OCI-LY7 (cell line): Measurements from ENCODE around the gene ZNF827. TPM values are rescaled to one million over a fixed set of nuclear protein-coding genes. Genes with fewer than 3 reads are reported as not detected.

Source experiments
- BruUV-seq: library from RNA; stranded (reverse); fragments of 400-500 nt; replicated peaks from 2 replicates; lab custom pipeline; 2021; lab: Mats Ljungman, UMichigan
- CTCF ChIA-PET: fragments of 300-600 bp; sonication (Branson Sonifier 250); formaldehyde crosslinking; loops from one replicate; lab custom pipeline; 2022; ENCODE audit warnings: antibody characterized with exemption; ENCODE audit not compliant: unreplicated experiment; lab: Charles Lee
- POLR2A ChIA-PET: fragments of 300-600 bp; sonication (Branson Sonifier 250); formaldehyde crosslinking; loops from one replicate; lab custom pipeline; 2022; ENCODE audit warnings: antibody characterized with exemption; lab: Charles Lee
- DNase-seq: peaks from one replicate; pipeline ENCODE4 v3.0.0-alpha.2; 2015; ENCODE audit warnings: low spot score
- H2AFZ ChIP-seq: fragments of 200-600 bp; sonication (generic), shearing (Covaris generic); 2 replicates; pipeline ENCODE4 v1.6.1; 2014; ENCODE audit warnings: mild to moderate bottlenecking, antibody characterized with exemption, low read length, moderate library complexity
- H3K27ac ChIP-seq: fragments of 200-600 bp; sonication (generic); 2 replicates; pipeline ENCODE4 v1.5.1; 2014; ENCODE audit warnings: mixed run types, low read depth, mild to moderate bottlenecking, moderate library complexity, low read length, inconsistent platforms; ENCODE audit not compliant: poor library complexity, severe bottlenecking
- H3K36me3 ChIP-seq: fragments of 200-600 bp; sonication (generic); 2 replicates; pipeline ENCODE4 v1.6.1; 2014; ENCODE audit warnings: mild to moderate bottlenecking, antibody characterized with exemption, low read length, moderate library complexity, mixed read lengths; ENCODE audit not compliant: insufficient read depth
- H3K4me1 ChIP-seq: fragments of 200-600 bp; sonication (generic); 2 replicates; pipeline ENCODE4 v1.5.1; 2014; ENCODE audit warnings: mild to moderate bottlenecking, low read length; ENCODE audit not compliant: insufficient read depth, poor library complexity, severe bottlenecking
- H3K4me2 ChIP-seq: fragments of 200-600 bp; sonication (generic); 2 replicates; pipeline ENCODE4 v1.6.1; 2014; ENCODE audit warnings: mild to moderate bottlenecking, low read length
- H3K4me3 ChIP-seq: fragments of 200-600 bp; sonication (generic); 2 replicates; pipeline ENCODE4 v1.5.1; 2014; ENCODE audit warnings: mild to moderate bottlenecking, low read depth, low read length; ENCODE audit not compliant: poor library complexity, severe bottlenecking
- H3K79me2 ChIP-seq: fragments of 200-600 bp; sonication (generic); 2 replicates; pipeline ENCODE4 v1.6.1; 2016; ENCODE audit warnings: low read depth, mild to moderate bottlenecking, low read length, moderate library complexity, mixed read lengths; ENCODE audit not compliant: insufficient read depth
- H3K9me2 ChIP-seq: fragments of 200-600 bp; sonication (generic); 2 replicates; pipeline ENCODE4 v1.6.1; 2016; ENCODE audit warnings: mild to moderate bottlenecking, low read length, mixed read lengths; ENCODE audit not compliant: insufficient read depth
- H3K9me3 ChIP-seq: fragments of 200-600 bp; sonication (generic); 2 replicates; pipeline ENCODE4 v1.6.1; 2014; ENCODE audit warnings: mild to moderate bottlenecking, mixed run types, low read length, mixed read lengths
- H4K20me1 ChIP-seq: fragments of 200-600 bp; sonication (generic); 2 replicates; pipeline ENCODE4 v1.6.1; 2014; ENCODE audit warnings: mild to moderate bottlenecking, antibody characterized with exemption, low read length, moderate library complexity, mixed read lengths; ENCODE audit not compliant: insufficient read depth
- CTCF ChIP-seq: fragments of 200-600 bp; sonication (generic); conservative IDR thresholded peaks from 2 replicates; pipeline ENCODE4 v1.5.1; 2014; ENCODE audit warnings: mild to moderate bottlenecking, antibody characterized with exemption, low read length, moderate library complexity, mixed read lengths
- EZH2phosphoT487 ChIP-seq: fragments of 200-600 bp; sonication (generic); IDR thresholded peaks from 2 replicates; pipeline ENCODE4 v1.6.1; 2018; ENCODE audit warnings: low read depth, borderline replicate concordance, mild to moderate bottlenecking, mixed run types, antibody characterized with exemption, low read length, moderate library complexity, mixed read lengths
- intact Hi-C: fragments of 100-400 bp; cut with micrococcal nuclease; formaldehyde crosslinking; loops from one replicate; pipeline ENCODE4 v1.10.0; 2022; ENCODE audit not compliant: unreplicated experiment
- total RNA-seq, 2 experiments: library from RNA; depleted of rRNA in 1 of 2; stranded (reverse); fragments of >200 nt in 1 of 2; shearing (Covaris generic) in 1 of 2; gene quantifications; 2 replicates each; pipeline ENCODE4 v1.2.3, GENCODE V29; 2014 to 2022

ZNF827 gene
- total RNA-seq, 2 experiments from 2014 or later = 15.1 to 42.9 TPM

- Histone ChIP-seq H3K4me1 (no peaks in the 10 kb centered on the region), H3K27ac (no peak overlapping the region), H3K4me2 (no peak overlapping the region), H3K9me2 (no peaks in the 10 kb centered on the region), H3K9me3 (peaks cover 23% of the 10 kb centered on the region), H3K36me3 (peaks cover 98% of the 10 kb centered on the region), H4K20me1 (no peaks in the 10 kb centered on the region), H3K4me3 (no peak overlapping the region), H2AFZ (no peak overlapping the region), H3K79me2 (no peaks in the 10 kb centered on the region)
- intact Hi-C loops = no loop called here
- no peak for DNase-seq
- CTCF ChIA-PET = no interaction called here
- no TSS peak for BruUV-seq
- no peak for TF ChIP-seq EZH2phosphoT487
- TF ChIP-seq CTCF = no peak
- POLR2A ChIA-PET = no interaction called here
Measured at GRCh38 chr4:145812919-145813318, 125.7 kb downstream of the ZNF827 start.

- peaks cover 82% of the 10 kb centered on the region for H3K36me3 ChIP-seq
- H4K20me1 ChIP-seq = no peaks in the 10 kb centered on the region
- no peaks in the 10 kb centered on the region for H3K79me2 ChIP-seq
- CTCF ChIA-PET = no interaction called here
- H2AFZ ChIP-seq = no peak overlapping the region
- H3K4me3 ChIP-seq = no peak overlapping the region
- DNase-seq = no peak
- intact Hi-C loops = no loop called here
- POLR2A ChIA-PET = no interaction called here
- H3K4me1 ChIP-seq = no peaks in the 10 kb centered on the region
- H3K9me2 ChIP-seq = no peaks in the 10 kb centered on the region
- BruUV-seq = no TSS peak
- H3K27ac ChIP-seq = no peak overlapping the region
- TF ChIP-seq EZH2phosphoT487 (no peak), CTCF (no peak)
- H3K9me3 ChIP-seq = peaks cover 23% of the 10 kb centered on the region
- H3K4me2 ChIP-seq = no peak overlapping the region
Measured at GRCh38 chr4:145808848-145809512, 129.6 kb downstream of the ZNF827 start.

GRCh38 chr4:145808021-145808650, 130.5 kb downstream of the ZNF827 start:
- BruUV-seq = no TSS peak
- TF ChIP-seq EZH2phosphoT487 (no peak), CTCF (no peak)
- CTCF ChIA-PET = no interaction called here

More at GRCh38 chr4:145808021-145808650, 130.5 kb downstream of the ZNF827 start:
- no peaks in the 10 kb centered on the region for H3K79me2 ChIP-seq
- DNase-seq = no peak
- H3K4me2 ChIP-seq = no peak overlapping the region
- intact Hi-C loops = no loop called here
- H3K4me3 ChIP-seq = no peak overlapping the region
- no peaks in the 10 kb centered on the region for H3K9me2 ChIP-seq
- POLR2A ChIA-PET = no interaction called here
- H3K27ac ChIP-seq = no peak overlapping the region
- peaks cover 23% of the 10 kb centered on the region for H3K9me3 ChIP-seq
- H2AFZ ChIP-seq = no peak overlapping the region
- no peaks in the 10 kb centered on the region for H4K20me1 ChIP-seq
- no peaks in the 10 kb centered on the region for H3K4me1 ChIP-seq
- peaks cover 74% of the 10 kb centered on the region for H3K36me3 ChIP-seq
